GM19438 (cell line): ENCODE measurements around the gene SLC4A11.
A peak's percentile ranks its signal among the peaks of the same experiment; 100 is the strongest.

Experiments
- ATAC-seq: cut with Tn5 transposase; IDR thresholded peaks from one replicate; pipeline ENCODE4 v1.9.1; 2021; ENCODE audit warnings: low read depth; ENCODE audit not compliant: unreplicated experiment

The SLC4A11 gene

DNA sequence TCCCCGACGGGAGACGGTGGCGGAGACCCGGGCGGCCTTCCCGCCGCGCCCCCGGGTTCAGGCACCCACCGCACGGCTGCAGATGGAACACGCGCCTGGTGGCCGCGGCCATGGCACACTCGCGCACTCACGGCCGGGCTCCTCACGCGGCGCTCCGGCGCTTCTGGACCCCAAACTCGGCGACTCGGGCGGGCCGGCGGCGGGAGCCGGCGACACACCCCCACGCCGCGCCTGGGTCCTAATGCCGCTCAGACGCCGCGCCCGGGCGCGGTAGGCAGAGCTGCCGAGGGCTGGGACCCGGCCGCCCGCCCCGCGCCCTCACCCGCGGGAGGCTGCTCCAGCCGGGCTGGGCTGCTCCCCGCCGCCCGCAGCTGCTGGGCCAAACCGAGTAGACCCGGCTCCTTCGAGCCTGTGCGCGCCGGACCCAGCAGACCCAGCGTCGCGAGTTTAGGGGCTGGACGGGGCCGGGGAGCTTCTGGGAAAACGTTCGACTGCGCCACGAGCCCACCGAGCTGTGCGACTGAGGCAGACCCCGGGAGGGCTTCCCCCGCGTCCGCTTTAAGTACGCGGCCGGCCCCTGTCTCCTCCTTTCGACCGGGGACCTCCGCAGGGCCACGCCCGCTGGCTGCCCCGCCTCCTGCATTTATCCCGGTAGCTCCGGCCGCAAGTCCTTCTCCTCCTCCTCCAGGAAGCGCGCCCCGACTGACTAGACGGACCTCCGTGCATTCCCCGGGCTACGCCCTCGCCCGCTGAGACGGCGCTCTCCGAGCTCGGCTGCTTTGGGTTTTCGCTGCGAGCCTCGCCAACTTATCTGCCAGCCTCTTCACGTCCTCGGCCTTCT, at the start of gene SLC4A11:
Gene SLC4A11, minus strand, starts transcription at position 165 of the 841 bp plus-strand sequence. Its CDS starts 53 bp downstream, at position 112.
- peak; percentile 53 for ATAC-seq

DNA sequence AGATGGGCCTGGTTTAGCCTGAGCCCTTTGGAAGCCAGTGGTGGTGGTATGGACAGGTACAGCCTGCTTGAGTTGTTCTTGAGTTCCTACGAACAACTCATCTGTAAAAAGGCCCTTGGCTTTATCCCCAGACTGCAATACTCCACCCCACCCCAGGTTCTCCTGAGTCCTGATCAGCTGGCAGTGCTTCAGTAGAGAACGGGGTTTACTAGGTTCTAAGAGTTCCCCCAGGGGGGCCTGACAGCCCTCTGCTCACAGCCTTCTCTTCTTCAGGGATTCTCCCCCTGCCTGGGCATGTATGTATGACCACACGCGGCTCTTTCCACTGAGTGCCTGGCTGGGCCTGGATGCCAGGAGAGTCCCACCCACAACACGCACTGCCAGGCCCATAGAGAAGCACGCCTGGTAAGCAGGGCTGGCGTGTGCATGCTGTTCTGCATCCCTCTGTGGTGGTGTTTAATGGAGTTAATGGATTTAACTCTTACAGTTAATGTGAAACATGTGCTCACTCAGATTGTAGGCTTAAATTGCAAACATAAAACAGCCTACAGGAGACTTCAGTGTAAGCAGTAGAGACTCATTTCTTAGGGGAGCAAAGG, 44.3 kb upstream of the SLC4A11 start:
- ATAC-seq, result no peak

DNA sequence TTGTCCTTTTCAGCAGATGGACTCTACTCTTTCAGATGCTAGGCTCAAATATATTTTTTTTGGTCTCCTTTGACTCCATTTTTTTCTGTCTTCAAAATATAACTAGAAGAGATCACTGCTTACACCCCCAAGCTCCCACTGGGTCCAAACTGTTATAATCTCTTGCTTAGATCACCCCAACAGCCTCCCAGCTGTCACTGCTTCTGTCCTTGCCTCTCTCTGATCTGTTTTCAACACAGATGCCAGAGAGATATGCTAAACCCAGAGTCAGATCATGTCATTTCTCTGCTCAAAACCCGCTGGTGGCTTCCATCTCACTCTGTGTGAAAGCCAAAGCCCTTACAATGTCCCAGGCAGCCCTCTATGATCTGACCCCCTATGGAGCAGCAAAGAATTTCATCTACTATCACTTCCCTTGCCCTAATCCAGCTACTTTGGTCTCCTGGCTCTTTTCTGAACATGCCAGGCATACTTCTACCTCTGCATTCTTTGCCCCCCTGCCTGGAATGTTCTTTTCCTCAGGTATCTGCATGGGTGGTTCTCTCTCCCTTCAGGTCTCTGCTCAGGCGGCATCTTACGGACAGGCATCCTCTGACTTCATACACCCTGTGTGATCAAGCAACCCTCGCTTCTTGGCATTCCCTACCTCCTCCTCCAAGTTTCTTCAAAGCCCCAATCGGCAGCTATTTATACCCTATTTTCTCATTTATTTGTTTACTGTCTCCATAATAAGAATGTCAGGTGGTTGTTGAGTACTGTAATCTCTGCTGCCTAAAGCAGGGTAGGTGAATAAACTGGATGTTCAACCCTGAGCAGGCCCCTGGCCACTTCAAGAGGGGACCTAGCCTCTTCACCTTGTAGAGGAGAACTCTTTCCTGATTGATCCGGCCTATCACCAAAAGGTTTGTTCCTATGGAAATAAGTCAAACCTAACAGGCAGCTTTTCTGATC, 43.6 kb upstream of the SLC4A11 start:
- ATAC-seq, result no peak

DNA sequence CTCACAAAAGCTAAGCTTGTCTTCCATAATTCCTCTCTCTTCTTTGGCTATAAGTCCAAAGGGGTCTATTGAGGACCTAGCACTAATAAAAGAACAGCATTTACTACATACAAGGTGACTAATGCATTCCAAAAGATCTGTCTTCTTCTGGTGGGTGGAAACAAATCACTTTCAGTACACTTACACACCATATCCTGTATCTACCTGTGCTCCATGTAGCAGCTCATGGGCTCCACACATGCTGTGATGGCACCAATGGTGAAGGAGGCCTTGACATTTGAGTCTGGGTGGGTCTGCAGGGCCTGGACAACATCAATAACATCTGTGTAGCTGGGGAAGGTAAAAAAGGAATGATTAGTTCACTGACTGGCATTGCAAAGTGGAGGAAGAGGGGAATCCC, 42.4 kb upstream of the SLC4A11 start:
- ATAC-seq, result no peak

DNA sequence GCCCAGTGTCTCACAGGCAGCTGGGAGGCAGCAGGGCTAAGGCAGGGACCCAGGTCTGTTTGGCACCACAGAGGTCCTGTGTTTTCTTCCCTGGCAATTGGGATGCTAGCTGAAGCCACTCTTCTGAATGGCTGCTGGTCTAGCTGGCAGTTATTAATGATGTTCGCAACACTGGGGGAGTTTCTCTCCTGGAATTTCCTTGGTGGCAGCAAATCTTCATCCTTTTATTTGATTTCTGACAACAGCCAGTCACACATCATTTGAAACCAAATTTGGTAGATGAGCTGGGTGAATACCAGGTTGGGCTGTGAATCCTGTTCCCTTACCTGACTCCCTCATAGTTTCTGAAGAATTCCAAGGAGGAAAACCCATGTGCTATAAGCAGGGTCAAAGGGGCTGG, 40.8 kb upstream of the SLC4A11 start:
- ATAC-seq, result no peak

DNA sequence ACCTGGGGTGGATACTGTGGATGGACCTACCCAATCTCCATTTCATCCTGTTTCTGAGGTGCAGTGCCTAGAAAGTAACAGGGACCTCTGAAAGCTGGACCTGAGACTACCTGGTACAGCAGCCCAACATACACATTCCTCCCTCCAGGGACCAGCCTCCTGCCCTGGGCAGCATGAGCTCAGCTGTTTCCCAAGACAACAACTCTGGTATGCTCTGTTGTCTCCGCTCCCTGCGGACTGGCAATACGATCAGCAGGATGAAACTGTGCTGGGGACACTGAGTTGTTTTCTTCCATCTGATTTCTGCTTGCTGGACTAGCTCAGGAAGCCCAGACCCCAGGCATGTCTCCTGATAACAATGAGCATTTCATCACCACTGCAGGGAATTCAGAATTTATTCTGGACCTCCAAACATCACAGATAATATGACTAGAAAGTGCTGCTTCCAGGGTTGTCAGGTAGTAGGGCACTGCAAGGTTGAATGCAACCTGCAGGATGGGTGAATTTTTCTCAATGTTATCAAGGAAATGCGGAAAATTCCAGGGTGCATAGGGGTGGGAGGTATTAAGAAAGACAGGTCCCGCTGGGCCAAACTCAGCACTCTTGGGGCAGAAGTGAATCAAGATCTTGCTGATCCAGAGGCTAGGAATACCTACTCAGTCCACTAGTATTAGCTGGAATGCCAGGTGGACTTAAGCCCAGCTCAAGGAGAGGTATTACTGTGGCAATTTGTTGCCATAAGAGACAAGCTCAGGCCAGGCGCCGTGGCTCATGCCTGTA, 38.9 kb upstream of the SLC4A11 start:
- ATAC-seq, result no peak

DNA sequence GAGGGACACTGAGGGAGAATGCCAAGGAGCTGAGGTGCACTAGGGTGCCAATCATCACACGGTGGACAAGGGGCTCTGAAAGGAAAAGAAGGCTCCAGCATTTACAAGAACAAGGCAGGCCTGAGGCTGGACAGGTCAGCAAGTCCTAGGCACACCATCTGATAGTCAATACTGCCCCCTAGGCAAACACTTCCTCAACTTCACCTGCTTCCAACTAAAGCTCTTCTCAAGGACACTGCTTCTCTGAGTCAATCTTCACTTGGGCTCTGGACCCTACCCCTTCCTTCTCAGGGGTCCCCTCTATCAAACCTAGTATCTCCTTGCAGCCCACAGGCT, 37.7 kb upstream of the SLC4A11 start:
- ATAC-seq, result no peak

DNA sequence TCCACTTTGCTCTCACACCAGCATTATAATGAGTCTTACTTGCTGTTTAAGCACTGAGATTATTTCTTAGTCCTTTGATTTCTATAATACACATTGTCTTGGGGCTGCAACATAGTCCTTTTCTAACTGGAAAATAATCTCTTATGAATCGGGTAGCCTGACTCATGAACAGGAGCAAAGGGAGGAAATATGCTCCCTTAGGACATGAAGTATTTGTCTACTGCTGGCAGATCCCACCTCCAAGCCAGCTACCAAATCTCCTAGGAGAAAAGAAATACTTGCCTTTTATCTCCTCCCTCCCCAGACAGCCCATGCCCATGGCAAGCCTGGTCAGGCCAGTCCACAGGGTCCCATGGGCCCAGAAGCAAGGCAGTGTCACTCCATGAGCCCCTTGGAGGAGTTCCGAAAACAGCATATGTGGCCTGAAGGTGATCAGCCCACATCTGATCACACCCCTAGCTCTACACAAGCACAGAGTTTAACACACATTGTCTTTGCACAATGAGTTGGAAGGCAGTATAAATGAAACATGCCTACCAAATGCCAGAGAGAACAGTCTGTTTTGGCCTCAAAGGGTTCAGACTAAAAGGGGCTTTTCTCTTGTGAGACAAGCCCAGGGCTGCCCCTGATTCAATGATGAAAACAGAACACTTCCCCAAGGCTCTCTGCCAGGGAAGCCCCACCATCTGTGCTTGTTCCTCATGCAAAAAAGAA, 37.1 kb upstream of the SLC4A11 start:
- no peak for ATAC-seq

DNA sequence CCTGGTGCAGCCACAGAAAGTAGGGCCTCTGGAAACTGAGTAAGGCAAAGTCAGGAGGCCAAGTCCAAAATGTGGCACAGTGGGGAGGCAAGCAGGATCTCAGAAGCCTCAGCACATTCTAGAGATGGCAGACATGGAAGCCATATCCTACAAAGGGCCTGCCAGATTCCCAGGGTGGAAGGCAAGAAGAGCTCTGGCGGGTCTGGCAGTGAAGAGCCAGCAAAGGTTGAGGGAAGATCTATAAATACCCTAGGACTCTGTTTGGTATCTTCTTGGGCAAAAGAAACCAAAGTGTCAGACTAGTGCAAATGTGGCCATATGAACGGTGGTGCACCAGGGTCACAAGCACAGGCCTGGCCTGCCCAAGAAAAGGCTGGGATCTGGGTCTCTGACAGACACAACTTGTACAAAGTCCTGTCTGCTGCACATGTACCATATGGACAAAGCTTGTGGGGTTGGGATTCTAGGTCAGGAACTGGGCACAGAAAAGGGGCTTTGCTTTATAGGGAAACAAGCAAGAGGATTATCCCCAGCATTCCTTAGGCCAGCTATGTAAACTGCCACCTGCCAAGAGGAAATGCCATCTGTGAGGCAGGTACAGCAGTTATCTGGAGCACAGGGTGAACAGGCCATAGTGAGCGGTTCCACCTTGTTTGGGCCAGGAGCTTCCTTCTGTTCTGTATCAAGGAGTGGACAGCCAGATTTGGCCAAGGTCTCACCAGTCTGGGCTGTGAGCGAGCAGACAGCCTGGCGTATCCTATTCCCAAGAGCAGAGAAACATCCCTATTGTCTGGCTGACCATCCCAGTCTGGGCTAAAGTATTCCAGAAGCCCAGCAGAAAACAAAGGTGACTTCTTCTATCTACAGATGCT, 36.3 kb upstream of the SLC4A11 start:
- no peak for ATAC-seq

DNA sequence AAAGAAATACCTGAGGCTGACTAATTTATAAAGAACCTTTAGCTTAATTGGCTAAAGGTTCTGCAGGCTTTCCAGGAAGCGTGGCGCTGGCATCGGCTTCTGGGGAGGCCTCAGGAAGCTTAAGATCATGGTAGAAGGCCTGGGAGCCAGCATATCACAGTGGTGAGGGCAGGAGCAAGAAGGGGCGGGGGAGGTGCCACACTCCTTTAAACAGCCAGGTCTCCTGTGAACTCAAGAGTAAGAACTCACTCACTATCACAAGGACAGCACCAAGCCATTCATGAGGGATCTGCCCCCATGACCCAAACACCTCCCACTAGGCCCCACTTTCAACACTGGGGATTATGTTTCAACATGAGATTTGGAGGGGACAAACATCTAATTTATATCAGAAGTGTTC, 34.4 kb upstream of the SLC4A11 start:
- no peak for ATAC-seq

DNA sequence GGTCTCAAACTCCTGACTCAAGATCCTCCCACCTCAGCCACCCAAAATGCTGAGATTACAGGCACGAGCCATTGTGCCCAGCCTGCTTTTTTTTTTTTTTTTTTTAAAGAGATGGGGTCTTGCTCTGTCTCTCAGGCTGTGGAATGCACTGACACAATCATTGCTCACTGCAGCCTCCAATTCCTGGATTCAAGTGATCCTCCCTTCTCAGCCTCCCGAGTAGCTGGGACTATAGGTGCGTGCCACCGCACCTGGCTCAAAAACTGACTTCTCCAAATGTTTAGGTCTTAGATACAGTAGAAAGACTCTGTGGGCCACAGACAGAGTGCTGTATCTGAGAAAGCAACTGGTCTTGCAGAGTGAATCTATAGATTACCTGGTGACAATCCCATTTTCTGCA, 31.1 kb upstream of the SLC4A11 start:
- ATAC-seq, result no peak

DNA sequence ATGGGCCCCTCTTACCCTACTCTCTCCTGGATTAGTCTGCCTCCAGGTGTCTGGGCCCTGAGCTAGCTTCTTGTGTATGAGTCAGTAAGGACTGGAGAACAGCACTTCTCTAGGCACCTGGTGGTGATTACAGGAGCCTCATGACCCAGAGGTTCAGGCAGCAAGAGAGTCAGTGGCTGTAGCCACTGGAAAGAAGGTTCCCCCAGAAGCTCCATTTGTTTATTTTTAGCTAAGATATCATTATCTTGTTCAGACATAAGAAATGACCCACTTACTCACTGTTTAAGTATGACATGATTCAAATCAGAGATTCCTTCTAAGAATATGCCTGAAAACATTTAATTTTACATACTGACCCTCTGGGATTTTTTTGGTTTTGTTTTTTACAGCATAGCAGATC, 23.6 kb upstream of the SLC4A11 start:
- ATAC-seq, result no peak

DNA sequence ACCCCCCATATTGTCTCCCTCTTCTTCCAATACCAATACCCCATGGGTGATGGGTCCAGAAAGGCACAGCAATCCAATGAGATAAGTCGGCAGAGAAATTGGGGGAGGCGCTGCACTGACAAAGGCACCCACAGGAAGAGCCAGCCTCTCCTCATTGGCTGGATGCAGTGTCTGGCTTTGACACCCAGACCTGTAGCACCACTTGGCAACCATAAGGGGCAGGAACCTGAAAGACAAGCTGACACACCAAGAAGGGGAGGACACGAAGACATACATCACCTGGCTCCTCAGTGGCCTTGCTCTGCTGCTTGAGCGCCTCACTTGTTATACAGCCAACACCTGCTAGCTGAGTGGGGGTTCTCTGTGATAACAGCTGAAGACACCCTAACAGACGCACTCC, 19.4 kb upstream of the SLC4A11 start:
- no peak for ATAC-seq

DNA sequence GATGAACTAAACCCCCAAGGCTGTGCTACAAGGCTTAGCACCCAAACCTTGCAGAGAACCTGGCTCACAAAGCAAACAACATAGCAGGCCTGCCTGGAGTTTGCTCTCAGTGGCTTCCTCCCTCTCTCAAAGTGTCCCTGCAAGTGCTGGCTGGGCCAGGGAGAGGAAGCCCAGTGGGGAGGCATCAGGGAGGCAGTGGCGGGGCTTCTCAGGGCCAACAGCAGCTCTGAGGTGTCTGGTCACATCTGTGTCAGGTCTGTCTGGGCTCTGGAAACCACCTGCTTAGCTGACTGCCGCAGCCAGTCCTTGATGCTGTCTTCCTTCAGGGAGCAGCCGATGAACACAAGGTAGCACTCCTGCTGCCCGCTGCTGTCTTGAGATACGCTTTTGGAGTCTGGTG, 16.7 kb upstream of the SLC4A11 start:
- no peak for ATAC-seq

DNA sequence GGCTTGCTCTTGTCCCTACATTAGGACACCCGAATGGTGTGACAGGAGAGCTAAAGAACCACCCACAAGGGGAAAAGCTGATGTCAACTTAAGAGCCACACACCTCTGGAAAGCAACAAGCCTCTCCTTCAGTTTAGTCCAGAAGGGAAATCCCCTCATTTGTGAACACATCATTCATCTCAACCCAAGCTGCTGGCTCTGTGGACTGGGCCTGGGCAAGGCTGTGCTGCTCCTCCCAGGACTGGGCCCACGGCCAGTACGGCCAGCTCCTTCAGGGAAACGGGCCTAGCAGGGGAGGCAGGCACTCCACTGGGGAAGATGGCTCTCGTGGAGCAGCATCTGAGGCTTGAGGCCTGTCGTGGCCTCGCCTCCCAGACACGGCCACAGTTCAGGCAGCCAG, 12.8 kb upstream of the SLC4A11 start:
- no peak for ATAC-seq

DNA sequence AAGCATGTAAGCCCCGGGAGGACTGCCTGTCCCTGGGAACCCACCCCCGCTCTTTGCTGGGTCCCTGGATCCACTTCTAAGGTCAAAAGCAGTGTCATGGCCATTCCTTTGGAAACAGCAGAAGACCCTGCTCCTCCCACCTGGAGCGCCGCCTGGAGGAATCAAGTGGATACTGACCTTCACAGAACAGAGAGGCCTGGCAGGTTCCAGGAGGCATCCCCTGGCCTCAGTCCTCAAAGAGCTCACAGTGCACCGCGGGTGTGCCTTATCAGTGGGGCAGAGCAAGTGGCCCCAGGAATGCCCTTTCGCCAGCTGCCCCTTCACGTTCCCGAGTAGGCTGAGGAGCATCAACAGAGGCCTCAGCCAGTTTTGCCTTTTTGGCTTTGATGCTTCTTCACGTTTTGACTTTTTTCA, 11.1 kb upstream of the SLC4A11 start:
- no peak for ATAC-seq

DNA sequence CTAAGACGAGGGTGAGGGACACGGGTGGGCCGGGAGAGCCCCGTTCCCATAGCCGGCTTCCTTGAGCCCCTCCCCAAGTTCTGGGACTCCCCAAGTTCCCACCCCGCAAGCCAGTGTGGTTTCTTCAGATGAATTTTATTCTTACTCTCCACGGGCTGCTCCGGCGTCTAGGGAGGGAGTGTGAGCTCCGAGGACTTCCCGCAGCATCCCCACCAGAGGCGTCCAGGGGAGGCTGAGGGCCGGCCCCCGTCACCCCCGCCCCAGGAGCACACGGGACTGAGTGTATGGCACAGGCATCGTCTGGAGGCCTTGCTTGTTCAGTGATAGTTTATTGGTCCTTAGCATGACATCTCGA, 10.0 kb upstream of the SLC4A11 start:
- ATAC-seq, result no peak

DNA sequence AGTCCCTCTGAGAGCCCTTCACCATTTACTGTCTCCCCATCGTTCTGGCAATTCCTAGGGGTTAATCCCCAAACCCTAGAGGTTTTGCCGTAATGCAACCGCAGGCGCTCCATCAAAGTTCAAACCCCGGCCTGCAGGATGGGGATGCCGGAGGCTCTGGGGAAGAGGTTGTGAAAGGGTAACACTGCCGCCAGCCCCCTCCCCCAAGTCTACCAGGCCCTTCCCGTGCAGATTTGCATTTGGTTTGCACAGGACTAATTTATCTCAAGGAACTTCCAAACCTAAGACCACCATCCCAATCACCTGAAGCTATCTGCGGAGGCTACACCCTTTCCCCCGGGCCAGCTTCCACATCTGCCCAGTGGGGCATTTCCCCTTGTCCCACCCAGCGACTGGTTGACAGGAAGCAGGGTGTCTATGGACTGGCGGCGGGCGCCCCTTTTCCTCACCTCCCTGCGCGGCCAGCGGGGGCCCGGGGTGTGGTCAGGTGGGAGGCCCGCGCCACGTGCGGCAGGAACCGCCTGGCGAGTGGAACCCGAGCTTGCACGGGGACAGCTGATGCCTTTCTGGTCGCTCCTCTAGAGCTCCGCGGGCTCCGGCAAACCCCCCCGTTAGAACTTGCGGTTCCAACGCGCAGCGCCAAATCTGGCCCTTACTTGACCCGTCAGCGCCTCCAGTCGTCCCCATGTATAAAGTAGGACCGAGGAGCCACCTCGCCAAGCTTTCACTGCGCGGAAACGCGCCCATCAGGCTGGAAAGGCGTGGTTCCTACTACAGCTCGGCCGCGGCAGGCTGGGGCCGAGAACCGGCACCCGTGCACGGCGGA, 9.4 kb upstream of the SLC4A11 start:
- ATAC-seq, result no peak
